ENCODE results near the gene HIF1AN. TPM values are rescaled to one million over a fixed set of nuclear protein-coding genes. Genes with fewer than 3 reads are reported as not detected.
"Not testable (repeated sequence)": the region's sequence is repeated elsewhere in the genome, so short reads cannot be mapped to it uniquely, and the experiment has no call there.

HIF1AN gene
- total RNA-seq, 2 donors from 2014 or later, result 35.2 to 35.3 TPM

GRCh38 chr10:100554902-100555301 lies 19.2 kb downstream of the HIF1AN start:
- ATAC-seq (peak; percentile 85), DNase-seq (no peak)
- intact Hi-C loops (cut with DNase I, micrococcal nuclease), result no loop called here

DNA sequence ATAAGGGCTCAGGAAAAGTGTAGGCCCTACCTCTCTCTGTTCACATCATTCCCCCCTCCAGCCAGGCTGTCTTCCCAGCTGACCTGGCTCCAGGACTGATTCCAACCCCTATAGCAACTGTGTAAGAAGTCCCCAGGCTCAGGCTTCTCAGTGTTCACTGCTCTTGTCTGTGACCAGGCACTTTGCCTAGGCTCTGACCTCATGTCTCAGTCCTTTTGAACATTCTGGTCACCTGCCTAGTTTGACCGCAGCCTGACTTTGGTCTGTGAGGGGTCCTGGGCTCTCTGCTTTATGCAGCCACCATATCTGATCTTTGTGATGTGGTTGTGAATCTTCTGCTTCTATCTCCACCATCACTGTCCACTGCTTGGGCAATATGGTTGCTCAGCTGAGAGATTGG lies 24.5 kb downstream of the HIF1AN start:
- ATAC-seq, result no peak
- intact Hi-C loops (cut with DNase I, micrococcal nuclease), result no loop called here
- DNase-seq, result no peak

GRCh38 chr10:100561005-100561404 lies 25.3 kb downstream of the HIF1AN start:
- intact Hi-C loops (cut with DNase I, micrococcal nuclease), result no loop called here
- no peak for ATAC-seq
- no peak for DNase-seq

DNA sequence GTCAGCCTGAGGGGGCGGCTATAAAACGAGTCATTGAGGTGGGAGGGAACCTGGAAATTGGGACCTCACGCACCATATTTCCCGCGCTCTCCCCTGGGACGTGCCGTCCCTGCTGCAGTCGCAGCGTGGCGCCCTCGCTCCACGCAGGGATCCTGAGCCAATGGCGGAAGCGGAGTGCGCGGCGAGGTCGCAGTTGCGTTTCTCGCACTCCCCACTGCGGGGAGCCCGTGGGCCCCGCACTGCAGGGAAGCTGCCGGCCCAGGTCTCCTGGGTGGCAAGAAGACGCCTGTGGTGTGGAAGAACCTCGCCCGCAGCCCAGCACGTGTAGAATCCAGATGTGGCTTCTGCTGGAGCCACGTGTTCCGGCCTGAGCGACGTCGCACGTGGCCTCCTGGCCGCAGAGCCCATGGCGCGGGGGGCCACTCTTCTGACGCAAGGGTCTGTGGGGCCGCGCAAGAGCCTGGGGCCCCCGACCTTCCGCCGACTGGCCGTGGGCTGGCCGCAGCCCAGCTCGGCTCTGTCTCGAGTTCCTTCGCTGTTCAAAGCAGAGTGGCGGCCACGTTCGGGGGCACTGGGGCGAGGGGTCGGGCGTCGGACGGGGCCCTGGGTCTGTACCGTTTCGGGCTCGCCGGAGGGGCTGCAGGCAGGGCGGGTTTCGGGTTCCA lies 26.4 kb downstream of the HIF1AN start:
- ATAC-seq (peak; percentile 98), DNase-seq (peak; percentile 40 to 76)
- intact Hi-C loops (cut with DNase I, micrococcal nuclease), result no loop called here

DNA sequence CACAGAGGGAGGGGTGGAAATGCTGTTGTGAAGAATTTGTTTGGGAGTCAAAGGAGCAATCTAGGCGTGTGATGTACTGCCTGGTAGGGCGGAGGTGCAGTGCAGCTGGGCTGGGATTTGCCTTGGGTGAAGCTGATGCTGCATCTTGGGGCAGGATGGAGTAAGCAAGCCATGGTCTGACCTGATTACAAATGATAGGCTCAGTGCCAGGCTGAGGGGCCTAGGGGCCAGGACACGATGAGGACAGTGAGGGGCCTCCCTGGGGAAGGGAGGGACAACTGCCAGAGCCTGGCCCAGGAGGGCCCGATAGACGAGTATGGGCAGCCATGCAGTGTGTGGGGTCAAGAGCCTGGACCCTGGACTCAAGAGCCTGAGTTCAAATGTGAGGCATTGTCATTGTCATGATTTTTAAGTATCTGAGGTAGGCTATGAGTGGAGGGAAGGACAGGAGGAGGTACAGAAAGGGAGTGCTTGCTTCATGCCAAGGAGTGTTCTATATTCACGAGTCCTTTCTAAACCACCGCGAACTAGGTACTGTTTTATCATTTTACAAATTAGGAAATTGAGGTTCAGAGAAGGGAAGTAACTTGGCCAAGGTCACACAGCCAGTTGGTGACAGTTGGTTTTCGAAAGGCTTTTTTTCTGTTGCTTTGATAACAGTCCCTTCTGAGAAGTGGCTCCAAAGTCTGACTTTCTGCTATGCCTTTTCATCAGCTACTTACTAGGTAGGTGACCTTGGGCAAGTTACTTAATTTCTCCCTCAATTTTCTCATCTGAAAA lies 29.7 kb downstream of the HIF1AN start:
- no peak for DNase-seq

DNA sequence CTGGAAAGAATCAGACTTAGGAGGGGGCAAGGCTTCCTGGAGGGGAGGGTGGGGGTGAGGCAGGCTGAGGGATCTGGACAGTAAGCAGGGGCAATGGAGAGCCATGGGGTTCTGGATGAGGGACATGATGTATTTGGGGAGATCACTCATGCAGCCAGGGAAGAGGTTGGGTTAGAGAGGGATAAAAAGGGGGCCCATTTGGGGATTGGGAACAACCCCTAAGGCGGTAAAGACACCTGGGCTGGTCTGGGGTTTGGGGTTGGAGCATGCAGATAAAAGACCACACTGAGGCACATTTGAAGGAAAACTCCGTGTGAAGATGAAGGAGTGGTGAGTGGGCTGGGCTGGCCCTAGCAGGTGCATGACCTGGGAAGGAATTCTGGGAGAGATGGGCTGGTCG lies 30.8 kb downstream of the HIF1AN start:
- DNase-seq (no peak), ATAC-seq (no peak)
- intact Hi-C loops (cut with DNase I, micrococcal nuclease), result no loop called here

More for the DNA sequence above, 29.7 kb downstream of the HIF1AN start:
- ATAC-seq, result no peak
- intact Hi-C loops (cut with DNase I, micrococcal nuclease), result no loop called here

DNA sequence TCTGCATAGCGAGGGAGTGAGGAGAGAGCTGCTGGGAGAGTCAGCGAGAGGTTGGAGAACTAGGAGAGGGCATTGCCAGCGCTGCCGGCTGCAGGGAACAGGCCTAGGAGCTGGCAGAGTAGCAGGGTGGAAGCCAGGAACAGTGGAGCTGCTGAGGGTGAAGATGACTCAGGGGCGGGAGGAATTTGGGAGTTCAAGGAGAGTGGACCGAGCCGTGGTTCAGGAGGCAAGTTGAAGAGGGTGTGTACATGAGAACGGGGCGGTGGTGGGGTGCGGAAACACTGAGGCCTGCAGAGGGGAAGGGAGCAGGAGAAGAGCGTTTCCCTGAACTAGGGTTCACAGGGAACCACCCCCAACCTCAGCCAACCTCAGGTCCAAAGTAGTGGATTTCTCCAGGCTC lies 31.5 kb downstream of the HIF1AN start:
- ATAC-seq (no peak), DNase-seq (no peak)
- intact Hi-C loops (cut with DNase I, micrococcal nuclease), result no loop called here

- intact Hi-C loops (cut with DNase I, micrococcal nuclease), result no loop called here
- ATAC-seq (no peak), DNase-seq (no peak)
Observed at GRCh38 chr10:100567826-100568225, 32.1 kb downstream of the HIF1AN start.

- ATAC-seq, result no peak
- intact Hi-C loops (cut with DNase I, micrococcal nuclease), result no loop called here
- no peak for DNase-seq
Observed at GRCh38 chr10:100568912-100569311, 33.2 kb downstream of the HIF1AN start.

GRCh38 chr10:100569687-100570481 lies 34.1 kb downstream of the HIF1AN start:
- peak; percentile 49 for ATAC-seq
- intact Hi-C loops (cut with DNase I, micrococcal nuclease), result no loop called here
- DNase-seq, result no peak

DNA sequence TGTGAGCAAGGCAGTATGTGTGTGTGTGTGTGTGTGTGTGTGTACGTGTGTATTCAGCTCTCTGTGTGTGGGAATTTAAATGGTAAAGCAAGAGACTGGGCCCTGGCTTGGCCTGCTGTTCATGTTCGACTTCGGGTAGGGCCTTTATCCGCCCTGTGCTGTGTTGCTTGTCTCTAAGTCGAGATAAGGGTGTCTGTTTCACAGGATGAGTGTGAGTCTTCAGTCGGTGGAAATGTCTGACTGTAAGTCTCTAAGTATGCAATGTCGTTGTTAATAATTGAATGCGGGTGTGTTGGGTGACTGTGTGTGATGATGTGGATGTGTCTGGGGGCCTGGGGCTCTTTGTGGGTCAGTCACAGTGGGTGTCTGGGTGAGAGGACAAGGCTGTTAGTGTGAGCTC lies 34.8 kb downstream of the HIF1AN start:
- no peak for ATAC-seq
- no peak for DNase-seq

GRCh38 chr10:100571084-100571856 lies 35.5 kb downstream of the HIF1AN start:
- no peak for DNase-seq
- ATAC-seq, result no peak
- intact Hi-C loops (cut with DNase I, micrococcal nuclease), result no loop called here

More for the DNA sequence above, 34.8 kb downstream of the HIF1AN start:
- intact Hi-C loops (cut with DNase I, micrococcal nuclease), result no loop called here

DNA sequence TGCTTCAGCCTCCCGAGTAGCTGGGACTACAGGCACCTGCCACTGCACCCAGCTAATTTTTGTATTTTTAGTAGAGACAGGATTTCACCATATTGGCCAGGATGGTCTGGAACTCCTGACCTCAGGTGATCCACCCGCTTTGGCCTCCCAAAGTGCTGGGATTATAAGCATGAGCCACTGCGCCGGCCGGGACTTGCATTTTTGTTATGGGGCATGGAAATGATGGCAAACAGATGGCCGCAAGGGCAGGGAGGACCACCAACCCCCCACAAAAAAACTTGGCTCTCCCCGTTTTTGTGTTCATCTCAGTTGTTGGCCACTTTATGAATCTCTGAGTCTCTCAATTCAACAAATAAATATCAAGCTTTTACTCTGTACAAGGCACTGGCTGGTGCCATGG lies 39.4 kb downstream of the HIF1AN start:
- intact Hi-C loops (cut with DNase I, micrococcal nuclease); ATAC-seq; DNase-seq: not testable (repeated sequence)

DNA sequence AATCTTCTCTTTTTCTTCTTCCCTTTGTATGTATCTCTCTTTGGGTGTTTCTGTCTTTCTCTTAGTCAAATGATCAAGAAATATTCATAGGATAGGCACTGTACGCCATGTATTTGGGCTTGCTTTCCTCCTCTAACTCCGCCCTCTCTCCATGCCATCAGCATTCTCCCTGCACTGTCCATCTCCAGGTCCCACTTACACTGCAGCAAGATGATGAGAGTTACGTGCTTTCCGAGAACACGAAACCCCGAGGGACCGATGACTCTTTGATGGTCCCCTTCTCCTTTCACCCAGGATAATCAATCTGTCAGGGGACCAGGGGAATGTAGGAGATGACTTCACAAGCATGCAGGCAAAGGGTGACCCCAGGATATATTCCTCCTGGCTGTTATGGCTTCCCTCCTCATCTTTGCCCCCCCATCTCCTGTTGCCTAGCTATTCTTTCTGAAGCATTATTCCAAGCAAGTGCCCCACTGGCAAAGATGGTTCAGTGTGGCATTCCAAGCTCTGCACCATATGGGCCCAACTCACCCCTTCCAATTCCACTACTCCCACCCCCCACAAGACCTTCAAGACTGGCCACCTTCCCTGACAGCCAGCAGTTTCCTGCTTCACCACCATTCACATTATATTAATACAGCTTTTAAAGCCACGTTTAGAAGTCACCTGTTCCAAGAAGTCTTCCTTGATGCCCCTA lies 40.0 kb downstream of the HIF1AN start:
- no peak for ATAC-seq
- intact Hi-C loops (cut with DNase I, micrococcal nuclease), result no loop called here

GRCh38 chr10:100576282-100576635 lies 40.5 kb downstream of the HIF1AN start:
- intact Hi-C loops (cut with DNase I, micrococcal nuclease), result no loop called here
- no peak for ATAC-seq
- no peak for DNase-seq

More for the DNA sequence above, 40.0 kb downstream of the HIF1AN start:
- DNase-seq, result no peak

DNA sequence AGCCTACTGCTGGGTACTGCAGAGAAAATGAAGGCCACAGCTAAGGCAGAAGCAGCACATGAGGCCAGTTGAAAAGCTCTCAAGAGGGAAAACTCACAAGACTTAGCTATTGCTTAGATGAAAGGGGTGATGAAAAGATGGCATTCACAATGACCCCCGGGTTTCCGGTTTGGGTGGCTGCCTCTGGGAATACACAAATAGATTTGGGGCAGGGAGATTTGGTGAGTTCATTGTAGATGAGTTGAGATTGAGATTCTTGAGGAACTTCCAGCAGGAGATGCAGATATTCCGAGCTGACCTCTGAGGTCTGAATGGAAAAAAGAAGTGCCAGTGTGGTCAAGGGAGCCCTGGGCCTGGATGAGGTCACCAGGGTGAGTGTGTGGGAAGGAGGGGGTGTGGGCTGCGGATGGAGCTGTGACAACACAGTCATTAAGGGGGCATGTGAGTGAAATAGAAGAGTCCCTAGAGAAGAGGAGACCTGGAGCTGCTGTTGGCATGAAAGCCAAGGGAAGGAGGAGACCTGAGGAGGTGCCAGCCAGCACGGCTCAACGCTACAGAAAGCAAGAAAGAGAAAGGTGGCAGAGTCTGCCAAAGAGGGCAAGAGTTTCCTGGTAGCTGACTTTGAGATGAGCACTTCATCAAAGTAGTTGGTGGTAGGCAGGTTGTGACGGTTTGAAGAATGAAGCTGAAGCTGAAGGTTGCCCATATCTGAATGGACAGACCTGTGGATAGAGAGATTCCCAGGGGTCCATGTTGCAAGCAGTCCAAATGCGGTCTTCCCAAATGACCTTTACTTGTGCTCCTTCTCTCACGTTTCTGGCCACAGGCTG lies 43.7 kb downstream of the HIF1AN start:
- ATAC-seq, result no peak
- intact Hi-C loops (cut with DNase I, micrococcal nuclease), result no loop called here
- no peak for DNase-seq

DNA sequence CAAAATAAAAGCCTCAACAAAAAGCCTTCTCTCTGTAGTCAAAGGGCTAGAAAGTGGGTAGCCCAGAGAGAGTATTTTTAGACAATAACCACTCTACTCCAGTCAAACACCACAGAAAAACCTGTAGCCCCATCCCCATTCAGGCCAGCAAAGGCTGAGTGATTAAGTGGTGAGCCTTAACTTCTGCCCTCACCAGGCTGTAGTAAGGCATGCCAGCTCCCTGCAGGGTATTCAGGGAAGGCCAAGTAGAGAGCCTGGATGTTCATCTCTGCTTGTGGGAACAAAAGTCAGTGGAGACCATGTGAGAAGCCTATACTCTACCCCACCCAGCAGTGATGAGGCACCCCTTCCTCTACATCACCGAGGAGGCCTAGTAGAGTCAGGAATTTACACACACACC lies 51.2 kb downstream of the HIF1AN start:
- no peak for ATAC-seq
- no peak for DNase-seq

GRCh38 chr10:100598166-100598565 lies 62.4 kb downstream of the HIF1AN start:
- no peak for ATAC-seq
- intact Hi-C loops (cut with DNase I, micrococcal nuclease), result no loop called here
- no peak for DNase-seq

More for the DNA sequence above, 51.2 kb downstream of the HIF1AN start:
- intact Hi-C loops (cut with DNase I, micrococcal nuclease), result no loop called here
